KMS-11 (cell line): ENCODE results near the gene AOC3.
"Not testable (repeated sequence)": the region's sequence is repeated elsewhere in the genome, so short reads cannot be mapped to it uniquely, and the experiment has no call there.

ENCODE experiments used
- H2AFZ ChIP-seq: fragments of 200-600 bp; sonication (generic); 2 replicates; pipeline ENCODE4 v1.6.1; 2016; ENCODE audit warnings: antibody characterized with exemption, mixed run types, low read depth
- H3K27ac ChIP-seq: fragments of 200-600 bp; sonication (generic); 2 replicates; pipeline ENCODE4 v1.6.1; 2016; ENCODE audit warnings: mild to moderate bottlenecking, mixed run types
- H3K27me3 ChIP-seq: fragments of 200-600 bp; sonication (generic); 2 replicates; pipeline ENCODE4 v1.6.1; 2017; ENCODE audit warnings: mild to moderate bottlenecking, low read depth, mixed run types, moderate library complexity; ENCODE audit not compliant: insufficient read depth
- H3K36me3 ChIP-seq: fragments of 200-600 bp; sonication (generic); 2 replicates; pipeline ENCODE4 v1.6.1; 2017; ENCODE audit warnings: mild to moderate bottlenecking, mixed run types; ENCODE audit not compliant: insufficient read depth
- H3K4me1 ChIP-seq: fragments of 200-600 bp; sonication (generic); 2 replicates; pipeline ENCODE4 v1.6.1; 2016; ENCODE audit warnings: mild to moderate bottlenecking, low read depth, mixed run types; ENCODE audit not compliant: poor library complexity, severe bottlenecking
- H3K4me2 ChIP-seq: fragments of 200-600 bp; sonication (generic); 2 replicates; pipeline ENCODE4 v1.7.0; 2016; ENCODE audit warnings: mild to moderate bottlenecking, mixed run types
- H3K4me3 ChIP-seq: fragments of 200-600 bp; sonication (generic); IDR thresholded peaks from 2 replicates; pipeline ENCODE4 v1.6.1; 2017; ENCODE audit warnings: low read depth, low read length, mixed read lengths; ENCODE audit not compliant: insufficient read depth
- H3K79me2 ChIP-seq: fragments of 200-600 bp; sonication (generic); 2 replicates; pipeline ENCODE4 v1.6.1; 2016; ENCODE audit warnings: low read depth, mixed run types; ENCODE audit not compliant: insufficient read depth
- H3K9ac ChIP-seq: fragments of 200-600 bp; sonication (generic); 2 replicates; pipeline ENCODE4 v1.6.1; 2016; ENCODE audit warnings: mild to moderate bottlenecking, mixed run types
- H4K20me1 ChIP-seq: fragments of 200-600 bp; sonication (generic); 2 replicates; pipeline ENCODE4 v1.6.1; 2016; ENCODE audit warnings: mild to moderate bottlenecking, mixed run types; ENCODE audit not compliant: insufficient read depth
- TF ChIP-seq, protein P1 (sequence below): fragments of 200-600 bp; sonication (generic); conservative IDR thresholded peaks from 2 replicates; pipeline ENCODE4 v1.6.1; 2017; ENCODE audit warnings: low read depth, mild to moderate bottlenecking, antibody characterized with exemption, low read length, moderate library complexity, mixed read lengths

Gene AOC3

GRCh38 chr17:42849031-42849430 lies 2.0 kb upstream of the AOC3 start:
- peaks cover 84% of the 10 kb centered on the region for H3K4me1 ChIP-seq
- TF ChIP-seq, protein P1, sequence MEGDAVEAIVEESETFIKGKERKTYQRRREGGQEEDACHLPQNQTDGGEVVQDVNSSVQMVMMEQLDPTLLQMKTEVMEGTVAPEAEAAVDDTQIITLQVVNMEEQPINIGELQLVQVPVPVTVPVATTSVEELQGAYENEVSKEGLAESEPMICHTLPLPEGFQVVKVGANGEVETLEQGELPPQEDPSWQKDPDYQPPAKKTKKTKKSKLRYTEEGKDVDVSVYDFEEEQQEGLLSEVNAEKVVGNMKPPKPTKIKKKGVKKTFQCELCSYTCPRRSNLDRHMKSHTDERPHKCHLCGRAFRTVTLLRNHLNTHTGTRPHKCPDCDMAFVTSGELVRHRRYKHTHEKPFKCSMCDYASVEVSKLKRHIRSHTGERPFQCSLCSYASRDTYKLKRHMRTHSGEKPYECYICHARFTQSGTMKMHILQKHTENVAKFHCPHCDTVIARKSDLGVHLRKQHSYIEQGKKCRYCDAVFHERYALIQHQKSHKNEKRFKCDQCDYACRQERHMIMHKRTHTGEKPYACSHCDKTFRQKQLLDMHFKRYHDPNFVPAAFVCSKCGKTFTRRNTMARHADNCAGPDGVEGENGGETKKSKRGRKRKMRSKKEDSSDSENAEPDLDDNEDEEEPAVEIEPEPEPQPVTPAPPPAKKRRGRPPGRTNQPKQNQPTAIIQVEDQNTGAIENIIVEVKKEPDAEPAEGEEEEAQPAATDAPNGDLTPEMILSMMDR: no peak

GRCh38 chr17:42849451-42850181 lies 1.4 kb upstream of the AOC3 start:
- Histone ChIP-seq H3K4me2 (peak overlapping the region; percentile 64), H3K4me3 (no peak overlapping the region), H3K4me1 (peaks cover 87% of the 10 kb centered on the region), H4K20me1 (no peaks in the 10 kb centered on the region), H3K27me3 (no peaks in the 10 kb centered on the region), H3K27ac (no peak overlapping the region), H3K9ac (no peak overlapping the region), H2AFZ (no peak overlapping the region), H3K79me2 (no peaks in the 10 kb centered on the region), H3K36me3 (no peaks in the 10 kb centered on the region; the same call in 1 of the 2 replicates)
- TF ChIP-seq, protein P1: no peak

More at GRCh38 chr17:42849031-42849430, 2.0 kb upstream of the AOC3 start:
- H3K27me3 ChIP-seq: no peaks in the 10 kb centered on the region
- H4K20me1 ChIP-seq: no peaks in the 10 kb centered on the region
- H2AFZ ChIP-seq: no peak overlapping the region
- no peak overlapping the region for H3K9ac ChIP-seq
- no peak overlapping the region for H3K27ac ChIP-seq
- H3K4me2 ChIP-seq: peak overlapping the region; percentile 64
- no peak overlapping the region for H3K4me3 ChIP-seq
- H3K79me2 ChIP-seq: no peaks in the 10 kb centered on the region
- no peaks in the 10 kb centered on the region; the same call in 1 of the 2 replicates for H3K36me3 ChIP-seq

- H3K4me1 ChIP-seq: peaks cover 67% of the 10 kb centered on the region
- not testable (repeated sequence) for H3K9ac ChIP-seq, H3K79me2 ChIP-seq, H4K20me1 ChIP-seq, H3K27me3 ChIP-seq, H3K36me3 ChIP-seq, H3K4me3 ChIP-seq, H3K27ac ChIP-seq, H3K4me2 ChIP-seq, H2AFZ ChIP-seq
Measured at GRCh38 chr17:42851371-42852240, 607 bp downstream of the AOC3 start.

DNA sequence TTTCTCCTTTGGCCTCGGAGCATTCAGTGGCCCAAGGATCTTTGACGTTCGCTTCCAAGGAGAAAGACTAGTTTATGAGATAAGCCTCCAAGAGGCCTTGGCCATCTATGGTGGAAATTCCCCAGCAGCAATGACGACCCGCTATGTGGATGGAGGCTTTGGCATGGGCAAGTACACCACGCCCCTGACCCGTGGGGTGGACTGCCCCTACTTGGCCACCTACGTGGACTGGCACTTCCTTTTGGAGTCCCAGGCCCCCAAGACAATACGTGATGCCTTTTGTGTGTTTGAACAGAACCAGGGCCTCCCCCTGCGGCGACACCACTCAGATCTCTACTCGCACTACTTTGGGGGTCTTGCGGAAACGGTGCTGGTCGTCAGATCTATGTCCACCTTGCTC lies 1.4 kb downstream of the AOC3 start:
- TF ChIP-seq, protein P1: no peak
- H3K4me2 ChIP-seq: peak overlapping the region; percentile 74
- H3K4me1 ChIP-seq: peaks cover 61% of the 10 kb centered on the region
- no peak overlapping the region for H2AFZ ChIP-seq
- no peak overlapping the region for H3K4me3 ChIP-seq
- no peaks in the 10 kb centered on the region for H3K27me3 ChIP-seq
- H3K79me2 ChIP-seq: no peaks in the 10 kb centered on the region
- no peaks in the 10 kb centered on the region for H4K20me1 ChIP-seq
- no peaks in the 10 kb centered on the region for H3K36me3 ChIP-seq
- H3K27ac ChIP-seq: peak overlapping the region; percentile 60; the same call in 1 of the 2 replicates
- H3K9ac ChIP-seq: no peak overlapping the region
